Measurements from ENCODE around the gene CFAP210. TPM values are rescaled to one million over a fixed set of nuclear protein-coding genes. Genes with fewer than 3 reads are reported as not detected.

Gene CFAP210
- total and polyA plus RNA-seq, 2 experiments from 2014 or later, result 0.30 TPM; not detected in 1

GRCh38 chr2:169656164-169656563, 38.0 kb downstream of the CFAP210 start:
- DNase-seq (ENCODE audit: low spot score), result no peak
- Histone ChIP-seq H2AFZ (no peak overlapping the region), H3K79me2 (no peaks in the 10 kb centered on the region), H4K20me1 (ENCODE audit: insufficient read depth, poor library complexity, severe bottlenecking) (no peaks in the 10 kb centered on the region), H3K27ac (no peak overlapping the region), H3K9me2 (replicated peaks; ENCODE audit: insufficient read depth) (no peaks in the 10 kb centered on the region), H3K9me3 (ENCODE audit: low read depth) (no peaks in the 10 kb centered on the region), H3K4me2 (no peak overlapping the region), H3K36me3 (replicated peaks; ENCODE audit: insufficient read depth, low read depth) (no peaks in the 10 kb centered on the region), H3K4me1 (ENCODE audit: insufficient read depth) (no peaks in the 10 kb centered on the region), H3K27me3 (no peaks in the 10 kb centered on the region), H3K4me3 (no peak overlapping the region)
- TF ChIP-seq EZH2phosphoT487 (IDR thresholded peaks at IDR 0.05; ENCODE audit: low read depth, severe bottlenecking, unreplicated experiment), result no peak
- no peak for TF ChIP-seq EZH2 (IDR thresholded peaks at IDR 0.05; ENCODE audit: borderline replicate concordance)
- TF ChIP-seq, protein P1, sequence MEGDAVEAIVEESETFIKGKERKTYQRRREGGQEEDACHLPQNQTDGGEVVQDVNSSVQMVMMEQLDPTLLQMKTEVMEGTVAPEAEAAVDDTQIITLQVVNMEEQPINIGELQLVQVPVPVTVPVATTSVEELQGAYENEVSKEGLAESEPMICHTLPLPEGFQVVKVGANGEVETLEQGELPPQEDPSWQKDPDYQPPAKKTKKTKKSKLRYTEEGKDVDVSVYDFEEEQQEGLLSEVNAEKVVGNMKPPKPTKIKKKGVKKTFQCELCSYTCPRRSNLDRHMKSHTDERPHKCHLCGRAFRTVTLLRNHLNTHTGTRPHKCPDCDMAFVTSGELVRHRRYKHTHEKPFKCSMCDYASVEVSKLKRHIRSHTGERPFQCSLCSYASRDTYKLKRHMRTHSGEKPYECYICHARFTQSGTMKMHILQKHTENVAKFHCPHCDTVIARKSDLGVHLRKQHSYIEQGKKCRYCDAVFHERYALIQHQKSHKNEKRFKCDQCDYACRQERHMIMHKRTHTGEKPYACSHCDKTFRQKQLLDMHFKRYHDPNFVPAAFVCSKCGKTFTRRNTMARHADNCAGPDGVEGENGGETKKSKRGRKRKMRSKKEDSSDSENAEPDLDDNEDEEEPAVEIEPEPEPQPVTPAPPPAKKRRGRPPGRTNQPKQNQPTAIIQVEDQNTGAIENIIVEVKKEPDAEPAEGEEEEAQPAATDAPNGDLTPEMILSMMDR (IDR thresholded peaks at IDR 0.05; ENCODE audit: poor library complexity), result no peak
- WGBS (ENCODE audit: low lambda C conversion rate, missing lambda C conversion rate), result 91% methylated on average over 3 of the region's 3 CpGs

GRCh38 chr2:169653636-169654035, 40.6 kb downstream of the CFAP210 start:
- H3K4me1 ChIP-seq (ENCODE audit: insufficient read depth), result no peaks in the 10 kb centered on the region
- DNase-seq (ENCODE audit: low spot score), result no peak
- H3K27ac ChIP-seq, result no peak overlapping the region
- H3K9me3 ChIP-seq (ENCODE audit: low read depth), result no peaks in the 10 kb centered on the region
- TF ChIP-seq EZH2phosphoT487 (IDR thresholded peaks at IDR 0.05; ENCODE audit: low read depth, severe bottlenecking, unreplicated experiment) (no peak), EZH2 (IDR thresholded peaks at IDR 0.05; ENCODE audit: borderline replicate concordance) (no peak)
- TF ChIP-seq, protein P1 (IDR thresholded peaks at IDR 0.05; ENCODE audit: poor library complexity), result no peak
- H4K20me1 ChIP-seq (ENCODE audit: insufficient read depth, poor library complexity, severe bottlenecking), result no peaks in the 10 kb centered on the region
- no peaks in the 10 kb centered on the region for H3K9me2 ChIP-seq (replicated peaks; ENCODE audit: insufficient read depth)
- H3K4me2 ChIP-seq, result no peak overlapping the region
- H3K4me3 ChIP-seq, result no peak overlapping the region
- no peaks in the 10 kb centered on the region for H3K36me3 ChIP-seq (replicated peaks; ENCODE audit: insufficient read depth, low read depth)
- WGBS (ENCODE audit: low lambda C conversion rate, missing lambda C conversion rate), result 72% methylated on average over 3 of the region's 3 CpGs
- no peak overlapping the region for H2AFZ ChIP-seq
- no peaks in the 10 kb centered on the region for H3K27me3 ChIP-seq
- no peaks in the 10 kb centered on the region for H3K79me2 ChIP-seq

DNA sequence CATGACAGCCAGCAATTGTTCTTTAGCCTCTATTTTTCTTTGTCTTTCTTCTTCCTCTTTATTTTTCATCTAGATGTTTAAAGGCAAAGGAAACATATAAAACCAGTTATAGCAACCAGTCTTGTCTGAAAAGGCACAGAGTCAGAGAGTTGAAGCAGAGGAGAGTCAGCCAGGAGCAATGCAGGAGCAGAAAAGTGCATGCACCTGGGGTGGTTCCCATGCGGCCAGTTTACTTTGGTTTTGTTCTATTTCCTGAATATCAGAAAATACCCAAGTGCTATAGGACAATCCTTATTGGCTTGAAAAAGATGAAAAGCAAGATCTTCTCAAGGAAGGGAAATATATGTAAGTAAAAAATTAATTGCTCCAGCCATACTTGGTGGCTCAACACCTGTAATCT, 44.9 kb downstream of the CFAP210 start:
- Histone ChIP-seq H3K4me1 (ENCODE audit: insufficient read depth) (no peaks in the 10 kb centered on the region), H2AFZ (no peak overlapping the region), H3K27me3 (no peaks in the 10 kb centered on the region), H3K9me2 (replicated peaks; ENCODE audit: insufficient read depth) (no peaks in the 10 kb centered on the region), H3K4me2 (no peak overlapping the region), H3K4me3 (no peak overlapping the region), H3K27ac (no peak overlapping the region), H3K79me2 (no peaks in the 10 kb centered on the region), H3K36me3 (replicated peaks; ENCODE audit: insufficient read depth, low read depth) (no peaks in the 10 kb centered on the region), H4K20me1 (ENCODE audit: insufficient read depth, poor library complexity, severe bottlenecking) (no peaks in the 10 kb centered on the region), H3K9me3 (ENCODE audit: low read depth) (no peaks in the 10 kb centered on the region)
- WGBS (ENCODE audit: low lambda C conversion rate, missing lambda C conversion rate), result 96% methylated on average over 1 of the region's 1 CpG
- TF ChIP-seq, protein P1 (IDR thresholded peaks at IDR 0.05; ENCODE audit: poor library complexity), result no peak
- TF ChIP-seq EZH2 (IDR thresholded peaks at IDR 0.05; ENCODE audit: borderline replicate concordance) (no peak), EZH2phosphoT487 (IDR thresholded peaks at IDR 0.05; ENCODE audit: low read depth, severe bottlenecking, unreplicated experiment) (no peak)
- no peak for DNase-seq (ENCODE audit: low spot score)

GRCh38 chr2:169647496-169647895, 46.7 kb downstream of the CFAP210 start:
- Histone ChIP-seq H3K4me3 (no peak overlapping the region), H3K4me1 (ENCODE audit: insufficient read depth) (no peaks in the 10 kb centered on the region), H2AFZ (no peak overlapping the region), H3K36me3 (replicated peaks; ENCODE audit: insufficient read depth, low read depth) (no peaks in the 10 kb centered on the region), H3K79me2 (no peaks in the 10 kb centered on the region), H3K27me3 (no peaks in the 10 kb centered on the region), H3K27ac (no peak overlapping the region), H4K20me1 (ENCODE audit: insufficient read depth, poor library complexity, severe bottlenecking) (no peaks in the 10 kb centered on the region), H3K9me2 (replicated peaks; ENCODE audit: insufficient read depth) (no peaks in the 10 kb centered on the region), H3K4me2 (no peak overlapping the region), H3K9me3 (ENCODE audit: low read depth) (no peaks in the 10 kb centered on the region)
- 94% methylated on average over 2 of the region's 2 CpGs for WGBS (ENCODE audit: low lambda C conversion rate, missing lambda C conversion rate)
- TF ChIP-seq EZH2phosphoT487 (IDR thresholded peaks at IDR 0.05; ENCODE audit: low read depth, severe bottlenecking, unreplicated experiment), result no peak
- TF ChIP-seq, protein P1 (IDR thresholded peaks at IDR 0.05; ENCODE audit: poor library complexity), result no peak
- TF ChIP-seq EZH2 (IDR thresholded peaks at IDR 0.05; ENCODE audit: borderline replicate concordance), result no peak
- no peak for DNase-seq (ENCODE audit: low spot score)
